ENCODE measurements around the gene ATP5MG.

Gene ATP5MG

DNA sequence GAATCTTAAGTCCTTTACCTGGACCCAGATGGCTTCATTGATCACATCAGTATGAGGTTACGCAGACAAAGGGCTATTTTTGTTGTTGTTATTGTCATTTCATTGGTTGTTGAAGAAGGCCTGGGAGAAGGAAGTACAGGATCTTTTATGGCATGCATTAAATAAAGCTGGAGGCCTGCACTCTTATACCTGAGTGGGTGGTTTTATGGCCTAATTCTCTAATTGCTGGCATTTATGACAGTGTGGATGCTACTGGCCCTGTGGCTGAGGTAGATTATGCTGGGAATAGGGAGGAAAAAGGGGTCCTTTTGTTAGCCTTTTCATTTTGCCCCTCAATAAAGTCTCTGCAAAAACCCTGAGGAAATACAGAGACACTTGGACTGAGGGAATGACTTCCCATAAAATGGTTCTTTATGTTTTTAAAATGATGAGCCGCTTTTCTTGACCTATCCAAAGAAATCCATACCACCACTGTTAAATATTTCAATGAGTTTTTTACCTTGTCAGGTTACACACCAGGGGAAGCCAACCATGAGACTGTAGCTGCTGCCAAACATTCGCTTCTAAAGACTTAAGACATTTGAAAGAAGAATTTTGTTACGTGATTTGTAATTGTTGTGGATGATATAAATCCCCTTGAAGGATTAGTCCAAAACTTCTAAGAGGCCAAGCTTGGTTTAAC lies 41.6 kb downstream of the ATP5MG start:
- no peak for DNase-seq (ENCODE audit: low read depth)

GRCh38 chr11:118443590-118444218 lies 42.3 kb downstream of the ATP5MG start:
- no peak for DNase-seq (ENCODE audit: low read depth)

- DNase-seq (ENCODE audit: low read depth), result no peak
Measured at GRCh38 chr11:118447423-118447822, 46.0 kb downstream of the ATP5MG start.

- DNase-seq (ENCODE audit: low read depth), result no peak
Measured at GRCh38 chr11:118448294-118448693, 46.9 kb downstream of the ATP5MG start.

DNA sequence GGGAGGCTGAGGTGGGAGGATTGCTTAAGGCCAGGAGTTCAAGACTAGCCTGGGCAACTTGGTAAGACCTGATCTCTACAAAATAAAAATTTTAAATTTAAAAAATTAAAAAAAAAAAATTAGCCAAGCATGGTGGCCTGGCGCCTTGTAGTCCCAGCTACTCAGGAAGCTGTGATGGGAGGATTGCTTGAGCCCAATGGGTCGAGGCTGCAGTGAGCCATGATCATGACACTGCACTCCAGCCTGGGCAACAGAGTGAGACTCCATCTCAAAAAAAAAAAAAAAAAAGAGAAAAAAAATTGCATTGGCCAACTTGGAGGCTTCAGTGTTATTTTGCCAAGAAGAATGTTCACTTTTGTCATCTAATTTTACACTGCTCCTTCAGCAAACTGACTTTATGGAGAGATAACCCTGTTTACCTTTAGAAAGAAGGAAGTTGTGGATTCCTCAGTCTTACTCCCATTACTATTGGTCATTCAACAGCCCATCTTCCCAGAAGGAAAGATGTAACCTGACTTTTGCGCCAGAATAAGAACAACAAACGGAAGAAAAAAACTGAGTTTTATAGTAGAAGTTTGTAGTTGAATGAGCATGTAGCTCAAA lies 48.0 kb downstream of the ATP5MG start:
- no peak for DNase-seq (ENCODE audit: low read depth)

GRCh38 chr11:118450451-118450850 lies 49.0 kb downstream of the ATP5MG start:
- DNase-seq (ENCODE audit: low read depth), result no peak
